Caco-2 (cell line): ENCODE results near the gene INTS7. TPM values are rescaled to one million over a fixed set of nuclear protein-coding genes. Genes with fewer than 3 reads are reported as not detected.

Source experiments
- BruUV-seq: library from RNA; stranded (reverse); fragments of 400-500 nt; replicated peaks from 2 replicates; lab custom pipeline; 2021; lab: Mats Ljungman, UMichigan
- CTCF ChIA-PET: fragments of 300-600 bp; sonication (Branson Sonifier 250); formaldehyde crosslinking; loops from one replicate; lab custom pipeline; 2022; ENCODE audit warnings: antibody characterized with exemption; lab: Charles Lee
- POLR2A ChIA-PET: fragments of 300-600 bp; sonication (Branson Sonifier 250); formaldehyde crosslinking; loops from one replicate; lab custom pipeline; 2022; ENCODE audit warnings: antibody characterized with exemption; lab: Charles Lee
- DNase-seq, 2 experiments: peaks; one replicate each; pipeline versions ENCODE4 v3.0.0 to v3.0.0-alpha.2; 2020 to 2022
- H3K27me3 ChIP-seq: replicated peaks from 2 replicates; pipeline ENCODE4 v1.6.0; 2011; ENCODE audit warnings: low read length; ENCODE audit not compliant: control insufficient read depth, insufficient read depth
- H3K36me3 ChIP-seq: 2 replicates; pipeline ENCODE4 v1.5.1; 2011; ENCODE audit warnings: low read length; ENCODE audit not compliant: control insufficient read depth, insufficient read depth
- H3K4me1 ChIP-seq: fragments of 250-450 bp; sonication (Bioruptor Pico); 2 replicates; pipeline ENCODE4 v1.5.1; 2020; ENCODE audit warnings: mild to moderate bottlenecking
- H3K4me3 ChIP-seq: 2 replicates; pipeline ENCODE4 v1.5.1; 2011; ENCODE audit warnings: low read depth, mild to moderate bottlenecking, control low read depth, low read length
- H3K9me3 ChIP-seq: fragments of 250-450 bp; sonication (Bioruptor Pico); 2 replicates; pipeline ENCODE4 v1.5.1; 2020; ENCODE audit warnings: mild to moderate bottlenecking, moderate library complexity
- H3K27ac Mint-ChIP-seq: one replicate; pipeline ENCODE4 v1.8.0; 2022; ENCODE audit warnings: mixed read lengths; ENCODE audit not compliant: unreplicated experiment
- H3K27me3 Mint-ChIP-seq: one replicate; pipeline ENCODE4 v1.8.0; 2022; ENCODE audit warnings: mixed read lengths; ENCODE audit not compliant: insufficient read depth, unreplicated experiment
- H3K36me3 Mint-ChIP-seq: one replicate; pipeline ENCODE4 v1.8.0; 2022; ENCODE audit warnings: mild to moderate bottlenecking, mixed read lengths; ENCODE audit not compliant: insufficient read depth, unreplicated experiment
- H3K4me1 Mint-ChIP-seq: one replicate; pipeline ENCODE4 v1.8.0; 2022; ENCODE audit warnings: low read depth, mixed read lengths; ENCODE audit not compliant: unreplicated experiment
- H3K4me3 Mint-ChIP-seq: one replicate; pipeline ENCODE4 v1.8.0; 2022; ENCODE audit warnings: mild to moderate bottlenecking, moderate library complexity, mixed read lengths; ENCODE audit not compliant: unreplicated experiment
- H3K9me3 Mint-ChIP-seq: one replicate; pipeline ENCODE4 v1.8.0; 2022; ENCODE audit warnings: mixed read lengths; ENCODE audit not compliant: unreplicated experiment
- CTCF ChIP-seq, 2 experiments: fragments of 200-600 bp in 1 of 2; IDR thresholded peaks; 1 replicate in 1 of 2; 2 replicates in 1 of 2; pipeline versions ENCODE4 v1.5.1 to v1.8.0; 2011 to 2022; ENCODE audit warnings: antibody characterized with exemption in 1 of 2, control low read depth in 1 of 2, inconsistent platforms in 1 of 2, low read depth in 1 of 2, low read length in 1 of 2, mild to moderate bottlenecking in 1 of 2, moderate library complexity in 1 of 2; ENCODE audit not compliant: insufficient read depth in 1 of 2, severe bottlenecking in 1 of 2, unreplicated experiment in 1 of 2
- intact Hi-C: fragments of 100-400 bp; cut with micrococcal nuclease; formaldehyde crosslinking; loops from one replicate; pipeline ENCODE4 v1.10.0; 2022; ENCODE audit not compliant: unreplicated experiment
- total RNA-seq: library from RNA; stranded (reverse); gene quantifications from 2 replicates; pipeline ENCODE4 v1.2.3, GENCODE V29; 2022

INTS7 gene
- total RNA-seq, 1 experiment from 2014 or later = 31.9 TPM

DNA sequence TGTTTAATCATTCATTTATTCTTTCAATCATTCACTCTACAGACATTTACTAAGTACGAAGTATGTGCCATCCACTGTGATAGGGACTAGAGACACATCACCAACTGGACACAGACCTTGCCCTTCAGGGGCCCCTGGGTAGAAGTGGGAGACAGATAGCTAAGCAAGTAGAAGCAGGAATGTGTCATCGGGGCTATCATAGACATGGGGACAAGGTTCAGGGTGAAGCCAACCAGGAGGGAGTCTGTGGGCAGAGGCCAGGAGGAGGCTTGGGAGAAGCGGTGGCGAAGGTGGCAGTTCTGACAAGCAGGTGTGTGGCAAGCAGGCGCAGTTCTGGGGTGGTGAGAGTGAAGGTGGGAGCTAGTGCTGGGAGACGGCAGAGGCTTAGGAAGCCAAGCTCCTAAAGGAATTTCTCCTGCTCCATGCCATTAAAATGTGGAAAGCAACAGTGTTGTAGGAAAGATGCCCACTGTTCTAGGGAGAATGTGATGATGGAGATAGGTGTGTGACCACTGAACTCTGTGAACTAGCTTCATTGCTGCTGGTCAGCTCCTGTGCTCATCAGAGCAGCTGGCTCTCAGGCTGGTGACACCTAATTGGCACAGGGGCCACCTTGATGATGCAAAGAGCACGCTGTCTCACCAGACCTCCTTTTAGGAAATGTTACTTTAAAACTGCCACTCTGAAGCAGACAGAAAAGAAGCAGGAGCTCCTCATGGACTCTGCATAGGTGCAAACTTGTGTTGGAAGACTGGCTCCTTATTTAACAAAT lies 125.1 kb downstream of the INTS7 start:
- H3K9me3 Mint-ChIP-seq = no peaks in the 10 kb centered on the region
- no peak overlapping the region for H3K4me3 ChIP-seq
- no peaks in the 10 kb centered on the region for H3K27me3 ChIP-seq
- no peaks in the 10 kb centered on the region for H3K36me3 Mint-ChIP-seq
- intact Hi-C loops = no loop called here
- H3K9me3 ChIP-seq = no peaks in the 10 kb centered on the region
- H3K36me3 ChIP-seq = no peaks in the 10 kb centered on the region
- CTCF ChIA-PET = interaction anchor here (1.6 kb wide), 1 partner anchor 125 kb away, joined by 6 read pairs; the partner anchor contains the start of genes DTL and INTS7
- no peak overlapping the region for H3K4me3 Mint-ChIP-seq
- no TSS peak for BruUV-seq
- no peak for TF ChIP-seq CTCF (IDR thresholded peaks at IDR 0.05; ENCODE audit: insufficient read depth in 1 of 2, low read depth in 1 of 2, low read length in 1 of 2, severe bottlenecking in 1 of 2, unreplicated experiment in 1 of 2)
- DNase-seq = peak in 1 of 2 experiments; percentile 72
- no peak overlapping the region for H3K27ac Mint-ChIP-seq
- H3K4me1 ChIP-seq = peaks cover 25% of the 10 kb centered on the region
- POLR2A ChIA-PET = no interaction called here
- peaks cover 20% of the 10 kb centered on the region for H3K4me1 Mint-ChIP-seq
- no peaks in the 10 kb centered on the region for H3K27me3 Mint-ChIP-seq

- H3K4me1 Mint-ChIP-seq = peaks cover 20% of the 10 kb centered on the region
- H3K4me3 ChIP-seq = no peak overlapping the region
- CTCF ChIA-PET = interaction anchor here (1.6 kb wide), 1 partner anchor 126 kb away, joined by 6 read pairs; the partner anchor contains the start of genes DTL and INTS7
- no peaks in the 10 kb centered on the region for H3K9me3 ChIP-seq
- POLR2A ChIA-PET = no interaction called here
- no peaks in the 10 kb centered on the region for H3K27me3 ChIP-seq
- no peak for DNase-seq
- no peak overlapping the region for H3K4me3 Mint-ChIP-seq
- intact Hi-C loops = no loop called here
- TF ChIP-seq CTCF (IDR thresholded peaks at IDR 0.05; ENCODE audit: insufficient read depth in 1 of 2, low read depth in 1 of 2, low read length in 1 of 2, severe bottlenecking in 1 of 2, unreplicated experiment in 1 of 2) = no peak
- no peaks in the 10 kb centered on the region for H3K36me3 ChIP-seq
- no peak overlapping the region for H3K27ac Mint-ChIP-seq
- no peaks in the 10 kb centered on the region for H3K27me3 Mint-ChIP-seq
- H3K4me1 ChIP-seq = peaks cover 25% of the 10 kb centered on the region
- BruUV-seq = no TSS peak
- peaks cover 4% of the 10 kb centered on the region for H3K9me3 Mint-ChIP-seq
- no peaks in the 10 kb centered on the region for H3K36me3 Mint-ChIP-seq
Measured at GRCh38 chr1:211909395-211909794, 126.0 kb downstream of the INTS7 start.

DNA sequence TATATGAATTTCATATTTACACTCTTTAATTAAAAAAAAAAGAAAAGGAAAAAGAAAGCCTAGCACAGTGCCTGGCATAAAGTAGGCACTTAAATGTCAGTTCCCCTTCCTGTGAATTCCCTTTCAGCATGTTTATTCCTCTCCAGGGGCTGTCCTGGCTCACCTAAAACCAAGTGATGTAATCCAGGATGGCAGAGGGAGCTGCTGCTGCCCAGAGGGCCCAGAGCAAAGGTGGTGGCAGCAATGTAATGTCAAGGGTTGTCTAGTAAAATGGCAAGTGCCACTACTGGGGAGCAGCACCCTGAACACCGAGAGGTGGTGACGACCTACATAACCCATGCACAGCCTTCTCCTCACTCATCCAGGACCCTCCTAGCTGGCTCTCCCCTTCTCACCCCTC lies 126.4 kb downstream of the INTS7 start:
- CTCF ChIA-PET = interaction anchor here (1.6 kb wide), 1 partner anchor 126 kb away, joined by 6 read pairs; the partner anchor contains the start of genes DTL and INTS7
- H3K4me3 Mint-ChIP-seq = no peak overlapping the region
- Histone ChIP-seq H3K27me3 (no peaks in the 10 kb centered on the region), H3K36me3 (no peaks in the 10 kb centered on the region), H3K4me3 (no peak overlapping the region), H3K9me3 (no peaks in the 10 kb centered on the region), H3K4me1 (peaks cover 25% of the 10 kb centered on the region)
- peaks cover 20% of the 10 kb centered on the region for H3K4me1 Mint-ChIP-seq
- POLR2A ChIA-PET = no interaction called here
- H3K9me3 Mint-ChIP-seq = peaks cover 8% of the 10 kb centered on the region
- intact Hi-C loops = no loop called here
- DNase-seq = no peak
- H3K27ac Mint-ChIP-seq = no peak overlapping the region
- no TSS peak for BruUV-seq
- H3K36me3 Mint-ChIP-seq = no peaks in the 10 kb centered on the region
- no peak for TF ChIP-seq CTCF (IDR thresholded peaks at IDR 0.05; ENCODE audit: insufficient read depth in 1 of 2, low read depth in 1 of 2, low read length in 1 of 2, severe bottlenecking in 1 of 2, unreplicated experiment in 1 of 2)
- H3K27me3 Mint-ChIP-seq = no peaks in the 10 kb centered on the region
